Upper lobe of left lung (tissue), 4 donors: ENCODE measurements around the gene LRCOL1.

ENCODE experiments used
- CTCF ChIP-seq, 6 experiments: fragments of 450-650 bp in 4 of 6; fragments of 200-600 bp in 2 of 6; sonication (generic) in 2 of 6; IDR thresholded peaks; one replicate each; pipeline ENCODE4 v1.5.1; 2016 to 2019; ENCODE audit warnings: antibody characterized with exemption in 6 of 6
- EP300 ChIP-seq, 4 donors: sonication (generic); formaldehyde crosslinking; IDR thresholded peaks; one replicate each; pipeline ENCODE4 v1.5.1; 2017; ENCODE audit warnings: antibody characterized with exemption in 4 of 4, control low read depth in 2 of 4
- POLR2A ChIP-seq, 4 donors: fragments of 450-650 bp; IDR thresholded peaks; one replicate each; pipeline ENCODE4 v1.5.1; 2016 to 2017; ENCODE audit warnings: antibody characterized with exemption in 4 of 4, mild to moderate bottlenecking in 2 of 4

GRCh38 chr12:132647858-132648257 is 37.5 kb upstream of the LRCOL1 start:
- TF ChIP-seq CTCF (IDR thresholded peaks at IDR 0.05) (no peak), EP300 (IDR thresholded peaks at IDR 0.05) (no peak), POLR2A (IDR thresholded peaks at IDR 0.05) (no peak)
